Subcutaneous adipose tissue (tissue), 4 donors: Measurements from ENCODE around the gene KIRREL3. TPM values are rescaled to one million over a fixed set of nuclear protein-coding genes. Genes with fewer than 3 reads are reported as not detected.

Experiments
- total RNA-seq, 4 donors: library from RNA; depleted of rRNA; stranded (reverse); fragments of >200 nt; gene quantifications; one replicate each; pipeline ENCODE4 v1.1.0, GENCODE V29; 2016
- TF ChIP-seq, protein P1 (sequence below): fragments of 450-650 bp; IDR thresholded peaks from one replicate; pipeline ENCODE4 v1.5.1; 2016; ENCODE audit warnings: low read depth, mild to moderate bottlenecking, control low read depth, antibody characterized with exemption, moderate library complexity

Gene KIRREL3
- total RNA-seq, 4 donors from 2014 or later: not detected

- TF ChIP-seq, protein P1, sequence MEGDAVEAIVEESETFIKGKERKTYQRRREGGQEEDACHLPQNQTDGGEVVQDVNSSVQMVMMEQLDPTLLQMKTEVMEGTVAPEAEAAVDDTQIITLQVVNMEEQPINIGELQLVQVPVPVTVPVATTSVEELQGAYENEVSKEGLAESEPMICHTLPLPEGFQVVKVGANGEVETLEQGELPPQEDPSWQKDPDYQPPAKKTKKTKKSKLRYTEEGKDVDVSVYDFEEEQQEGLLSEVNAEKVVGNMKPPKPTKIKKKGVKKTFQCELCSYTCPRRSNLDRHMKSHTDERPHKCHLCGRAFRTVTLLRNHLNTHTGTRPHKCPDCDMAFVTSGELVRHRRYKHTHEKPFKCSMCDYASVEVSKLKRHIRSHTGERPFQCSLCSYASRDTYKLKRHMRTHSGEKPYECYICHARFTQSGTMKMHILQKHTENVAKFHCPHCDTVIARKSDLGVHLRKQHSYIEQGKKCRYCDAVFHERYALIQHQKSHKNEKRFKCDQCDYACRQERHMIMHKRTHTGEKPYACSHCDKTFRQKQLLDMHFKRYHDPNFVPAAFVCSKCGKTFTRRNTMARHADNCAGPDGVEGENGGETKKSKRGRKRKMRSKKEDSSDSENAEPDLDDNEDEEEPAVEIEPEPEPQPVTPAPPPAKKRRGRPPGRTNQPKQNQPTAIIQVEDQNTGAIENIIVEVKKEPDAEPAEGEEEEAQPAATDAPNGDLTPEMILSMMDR: no peak
Measured at GRCh38 chr11:126479178-126479930, 521.2 kb downstream of the KIRREL3 start.

DNA sequence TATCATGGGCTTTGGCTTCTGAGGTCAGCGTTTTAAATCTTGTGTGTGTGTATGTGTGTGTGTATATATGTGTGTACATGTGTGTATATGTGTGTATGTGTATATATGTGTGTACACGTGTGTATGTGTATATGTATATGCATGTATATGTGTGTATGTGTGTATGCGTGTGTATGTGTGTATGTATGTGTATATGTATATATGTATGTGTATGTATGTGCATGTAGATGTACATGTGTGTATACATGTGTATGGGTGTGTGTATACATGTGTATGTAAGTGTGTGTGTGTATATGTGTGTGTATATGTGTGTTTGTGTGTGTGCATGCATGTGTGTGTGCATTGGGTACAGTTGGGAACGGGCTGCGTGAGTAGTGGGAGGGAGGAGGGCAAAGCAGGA lies 522.1 kb downstream of the KIRREL3 start:
- TF ChIP-seq, protein P1: no peak

DNA sequence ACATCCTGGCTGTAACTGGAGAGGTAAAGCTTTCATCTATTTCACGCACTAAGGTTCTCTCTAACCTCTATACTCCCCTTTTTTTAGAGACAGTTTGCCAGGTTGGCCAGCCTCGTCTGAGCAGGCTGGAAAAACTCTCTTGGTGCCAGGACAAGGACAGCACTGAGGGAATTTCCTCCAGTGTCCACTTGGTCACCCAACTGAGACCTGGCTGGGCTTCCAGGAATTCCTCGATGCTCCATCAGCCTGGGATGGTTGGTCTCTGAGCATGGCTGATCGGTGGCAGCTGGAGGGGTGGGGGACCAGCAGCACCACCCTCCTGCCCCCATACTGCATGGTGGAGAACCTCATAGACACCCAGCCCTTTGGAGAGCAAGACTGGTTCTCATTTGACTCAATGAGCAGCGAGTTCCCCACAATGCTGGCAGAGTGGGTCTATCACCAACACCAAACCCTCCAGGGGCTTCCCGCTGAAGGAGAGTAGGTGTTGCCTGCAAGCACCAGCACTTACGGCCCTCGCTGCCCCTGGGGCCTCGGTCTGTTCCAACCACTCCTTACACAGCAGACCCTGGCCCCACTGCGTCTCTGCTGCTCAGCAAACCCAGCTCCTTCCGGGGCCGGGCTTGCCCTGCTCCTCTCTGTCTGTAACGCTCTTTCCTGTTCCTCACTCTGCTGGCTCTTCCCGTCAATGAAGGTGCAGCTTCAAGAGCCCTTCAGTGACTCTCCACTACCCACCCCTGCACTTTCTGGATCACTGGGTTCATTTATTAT lies 522.9 kb downstream of the KIRREL3 start:
- TF ChIP-seq, protein P1: no peak

DNA sequence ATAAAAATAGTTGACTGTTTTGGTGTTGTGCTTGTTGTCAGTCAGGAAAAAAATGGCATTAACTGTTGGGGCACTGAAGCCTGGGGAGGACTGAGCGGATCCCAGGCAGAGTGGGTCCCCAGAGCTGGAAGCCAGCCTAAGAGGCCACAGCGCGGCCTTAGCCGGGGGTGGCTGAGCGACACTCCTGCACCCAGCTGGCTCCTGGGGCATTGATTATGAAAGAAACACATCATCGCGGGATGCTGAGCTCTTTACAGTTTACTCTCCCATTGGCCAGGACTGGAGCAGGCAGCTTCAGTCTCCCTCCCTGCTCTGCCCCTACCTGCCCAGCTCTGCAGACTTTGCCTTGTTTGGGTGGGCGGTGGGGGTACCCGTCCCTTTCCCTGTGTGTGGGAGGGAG lies 523.6 kb downstream of the KIRREL3 start:
- TF ChIP-seq, protein P1: no peak

DNA sequence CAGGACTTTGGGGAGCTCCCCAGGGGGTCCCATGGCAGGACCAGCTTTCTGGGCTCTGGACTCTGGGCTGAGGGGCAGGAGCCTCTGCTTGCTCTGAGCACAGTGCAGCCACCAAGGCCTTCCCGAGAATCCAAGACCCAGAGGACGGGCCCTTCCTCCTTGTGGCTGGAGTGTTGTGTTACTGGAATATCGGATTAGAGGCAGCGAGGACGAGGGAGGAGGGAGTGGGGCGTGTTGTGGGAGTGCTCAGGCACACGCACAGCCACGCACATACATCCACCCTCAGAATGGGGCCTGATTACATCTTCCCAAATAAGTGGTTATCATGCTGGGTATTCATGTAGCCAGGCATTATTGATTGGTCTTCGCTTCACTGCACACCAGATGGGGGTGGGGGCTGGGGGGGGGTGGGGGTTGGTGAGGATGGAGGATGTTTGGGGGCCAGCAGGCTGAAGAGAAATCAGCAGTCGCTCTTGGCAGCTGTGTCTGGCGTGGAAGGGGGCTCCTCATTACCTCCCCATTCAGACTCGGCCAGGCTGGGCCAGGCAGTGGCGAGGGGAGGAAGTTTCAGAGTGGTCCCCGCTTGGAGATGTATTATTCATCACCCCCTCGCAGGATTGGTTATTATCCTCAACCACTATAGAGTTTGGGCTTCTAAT lies 524.2 kb downstream of the KIRREL3 start:
- TF ChIP-seq, protein P1: no peak

- TF ChIP-seq, protein P1: no peak
Measured at GRCh38 chr11:126475014-126475991, 525.3 kb downstream of the KIRREL3 start.
